ENCODE results near the gene TOR1AIP1.

GRCh38 chr1:179968284-179968993, 86.4 kb downstream of the TOR1AIP1 start:
- TF ChIP-seq, protein P1, sequence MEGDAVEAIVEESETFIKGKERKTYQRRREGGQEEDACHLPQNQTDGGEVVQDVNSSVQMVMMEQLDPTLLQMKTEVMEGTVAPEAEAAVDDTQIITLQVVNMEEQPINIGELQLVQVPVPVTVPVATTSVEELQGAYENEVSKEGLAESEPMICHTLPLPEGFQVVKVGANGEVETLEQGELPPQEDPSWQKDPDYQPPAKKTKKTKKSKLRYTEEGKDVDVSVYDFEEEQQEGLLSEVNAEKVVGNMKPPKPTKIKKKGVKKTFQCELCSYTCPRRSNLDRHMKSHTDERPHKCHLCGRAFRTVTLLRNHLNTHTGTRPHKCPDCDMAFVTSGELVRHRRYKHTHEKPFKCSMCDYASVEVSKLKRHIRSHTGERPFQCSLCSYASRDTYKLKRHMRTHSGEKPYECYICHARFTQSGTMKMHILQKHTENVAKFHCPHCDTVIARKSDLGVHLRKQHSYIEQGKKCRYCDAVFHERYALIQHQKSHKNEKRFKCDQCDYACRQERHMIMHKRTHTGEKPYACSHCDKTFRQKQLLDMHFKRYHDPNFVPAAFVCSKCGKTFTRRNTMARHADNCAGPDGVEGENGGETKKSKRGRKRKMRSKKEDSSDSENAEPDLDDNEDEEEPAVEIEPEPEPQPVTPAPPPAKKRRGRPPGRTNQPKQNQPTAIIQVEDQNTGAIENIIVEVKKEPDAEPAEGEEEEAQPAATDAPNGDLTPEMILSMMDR (IDR thresholded peaks at IDR 0.05; ENCODE audit: borderline replicate concordance, extremely low read depth, low read length, poor library complexity, severe bottlenecking), result no peak
- TF ChIP-seq EZH2 (IDR thresholded peaks at IDR 0.05; ENCODE audit: borderline replicate concordance, low read depth, low read length, severe bottlenecking), result no peak

Measured in DND-41 (cell line).